ENCODE data around the gene RDH16.
"Not testable (repeated sequence)": the region's sequence is repeated elsewhere in the genome, so short reads cannot be mapped to it uniquely, and the experiment has no call there.

The RDH16 gene

GRCh38 chr12:56954057-56954957 is 3.1 kb downstream of the RDH16 start:
- DNase-seq (ENCODE audit: low spot score), result no peak

- DNase-seq (ENCODE audit: low spot score), result no peak
Measured at GRCh38 chr12:56953314-56953713, 4.1 kb downstream of the RDH16 start.

DNA sequence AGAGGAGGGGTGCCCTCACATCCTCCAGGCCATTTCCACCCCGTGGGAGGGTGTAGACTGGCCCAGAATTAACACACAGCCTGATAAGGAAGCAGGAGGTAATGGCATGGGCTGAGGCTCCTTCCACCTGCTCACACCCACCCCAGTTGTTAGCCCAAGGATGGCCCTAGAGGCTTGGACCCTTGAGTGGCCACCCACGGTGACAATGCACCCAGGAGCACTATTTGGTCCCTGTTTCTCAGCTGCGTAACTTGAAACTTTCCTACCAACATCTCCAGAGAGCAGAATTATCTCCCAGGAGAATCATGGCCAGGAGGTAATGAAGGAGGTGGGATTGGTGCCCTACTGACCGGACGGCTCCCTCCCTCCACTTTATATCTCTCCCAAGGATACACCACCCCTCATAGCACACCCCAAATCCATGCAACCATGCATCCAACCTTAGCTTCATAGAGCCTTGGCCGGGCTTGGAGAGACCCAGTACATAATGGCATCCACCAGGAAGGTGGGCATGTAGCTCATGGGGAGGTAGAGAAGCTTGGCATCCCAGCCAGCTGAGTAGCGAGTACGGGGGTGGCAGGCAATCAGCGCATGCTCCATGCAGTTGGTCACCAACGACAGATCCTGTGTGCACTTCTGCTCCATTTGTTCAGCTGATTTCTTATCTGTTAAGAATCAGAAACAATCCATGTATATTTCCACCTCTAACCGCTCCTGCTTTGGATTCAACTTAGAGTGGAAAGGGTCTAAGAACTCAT is 5.6 kb downstream of the RDH16 start:
- DNase-seq (ENCODE audit: low spot score), result no peak

GRCh38 chr12:56948881-56949280 is 8.5 kb downstream of the RDH16 start:
- DNase-seq (ENCODE audit: low spot score), result no peak

GRCh38 chr12:56948457-56948777 is 9.0 kb downstream of the RDH16 start:
- no peak for DNase-seq (ENCODE audit: low spot score)

DNA sequence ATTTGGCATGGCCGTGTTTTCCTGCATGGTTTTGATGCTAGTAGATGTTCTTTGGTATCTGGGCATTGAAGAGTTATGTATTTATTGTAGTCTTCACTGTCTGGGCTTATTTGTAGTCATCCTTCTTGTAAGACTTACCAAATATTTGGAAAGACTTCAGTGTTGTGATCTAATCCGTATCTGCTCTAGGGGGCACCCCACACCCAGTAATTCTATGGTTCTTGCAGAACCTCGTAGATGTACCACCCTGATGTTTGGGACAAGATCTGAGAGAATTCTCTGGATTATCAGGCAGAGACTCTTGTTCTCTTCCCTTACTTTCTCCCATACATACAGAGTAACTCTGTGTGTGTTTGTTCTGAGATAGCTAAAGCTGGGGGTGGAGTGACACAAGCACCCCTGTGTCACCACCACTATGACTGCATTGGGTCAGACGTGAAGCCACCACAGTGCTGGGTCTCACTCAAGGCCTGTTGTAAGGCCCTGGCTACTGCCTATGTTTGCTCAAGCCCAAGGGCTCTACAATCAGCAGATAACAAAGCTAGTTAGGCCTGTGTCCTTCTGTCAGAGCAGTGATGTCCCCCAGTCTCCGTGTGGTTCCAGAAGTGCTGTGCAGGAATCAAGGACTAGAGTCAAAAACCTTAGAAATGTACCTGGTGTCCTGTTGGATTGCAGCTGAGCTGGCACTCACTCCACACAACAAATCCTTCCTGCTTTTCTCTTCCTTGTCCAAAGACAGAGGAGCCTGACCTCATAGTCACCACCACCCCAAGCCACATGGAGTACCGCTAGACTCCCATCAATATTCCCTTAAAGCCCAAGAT is 9.6 kb downstream of the RDH16 start:
- DNase-seq (ENCODE audit: low spot score), result no peak

GRCh38 chr12:56943878-56944277 is 13.5 kb downstream of the RDH16 start:
- no peak for DNase-seq (ENCODE audit: low spot score)

DNA sequence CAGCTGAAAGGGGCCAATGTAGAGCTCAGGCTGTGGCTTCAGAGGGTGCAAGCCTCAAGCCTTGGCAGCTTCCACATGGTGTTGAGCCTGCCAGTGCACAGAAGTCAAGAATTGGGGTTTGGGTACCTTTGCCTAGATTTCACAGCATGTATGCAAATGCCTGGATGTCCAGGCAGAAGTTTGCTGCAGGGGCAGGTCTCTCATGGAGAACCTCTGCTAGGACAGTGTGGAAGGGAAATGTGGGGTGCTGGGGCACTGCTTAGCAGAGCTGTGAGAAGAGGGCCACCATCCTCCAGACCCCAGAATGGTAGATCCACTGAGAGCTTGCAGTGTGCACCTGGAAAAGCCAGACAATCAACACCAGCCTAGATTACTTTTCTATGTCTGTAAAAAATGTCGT is 14.0 kb downstream of the RDH16 start:
- DNase-seq (ENCODE audit: low spot score), result not testable (repeated sequence)

GRCh38 chr12:56941299-56942017 is 15.9 kb downstream of the RDH16 start:
- DNase-seq (ENCODE audit: low spot score), result no peak

DNA sequence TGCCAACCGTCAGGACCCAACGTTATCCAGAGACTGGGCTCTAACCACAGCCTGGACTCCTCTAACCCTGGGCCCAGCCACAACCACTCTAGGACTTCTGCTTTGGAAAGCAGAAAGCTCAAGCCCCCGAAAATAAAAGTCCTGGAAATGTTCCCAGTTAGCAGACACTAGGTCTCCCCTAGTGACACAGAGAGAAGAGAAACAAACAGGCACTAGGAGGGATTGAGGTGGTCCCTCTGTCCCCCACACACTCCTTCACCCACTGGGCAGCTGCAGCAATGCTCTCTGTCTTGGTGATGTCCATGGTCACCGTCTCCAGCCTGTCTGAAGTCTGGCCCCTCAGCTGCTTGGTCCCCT is 16.5 kb downstream of the RDH16 start:
- not testable (repeated sequence) for DNase-seq (ENCODE audit: low spot score)

DNA sequence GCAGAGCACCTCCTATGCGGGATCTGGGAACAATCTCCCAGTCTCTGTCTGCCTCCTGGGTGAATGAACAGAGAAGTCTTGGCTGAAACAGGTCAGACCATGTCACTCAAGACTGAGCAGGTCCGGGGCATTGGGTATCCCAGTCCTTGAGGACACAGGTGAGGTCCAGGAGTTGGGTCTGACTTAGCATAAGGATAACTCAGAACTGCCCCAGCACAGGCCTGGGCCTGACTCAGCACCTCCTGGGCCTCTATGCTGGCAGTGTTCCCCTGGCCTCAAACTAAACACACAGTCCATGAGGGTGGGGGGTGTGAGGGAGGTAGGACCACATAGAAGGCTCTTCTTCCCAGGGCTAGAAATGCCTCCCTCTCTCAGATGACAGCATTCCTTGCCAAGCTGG is 21.7 kb downstream of the RDH16 start:
- no peak for DNase-seq (ENCODE audit: low spot score)

GRCh38 chr12:56935157-56935556 is 22.3 kb downstream of the RDH16 start:
- no peak for DNase-seq (ENCODE audit: low spot score)

DNA sequence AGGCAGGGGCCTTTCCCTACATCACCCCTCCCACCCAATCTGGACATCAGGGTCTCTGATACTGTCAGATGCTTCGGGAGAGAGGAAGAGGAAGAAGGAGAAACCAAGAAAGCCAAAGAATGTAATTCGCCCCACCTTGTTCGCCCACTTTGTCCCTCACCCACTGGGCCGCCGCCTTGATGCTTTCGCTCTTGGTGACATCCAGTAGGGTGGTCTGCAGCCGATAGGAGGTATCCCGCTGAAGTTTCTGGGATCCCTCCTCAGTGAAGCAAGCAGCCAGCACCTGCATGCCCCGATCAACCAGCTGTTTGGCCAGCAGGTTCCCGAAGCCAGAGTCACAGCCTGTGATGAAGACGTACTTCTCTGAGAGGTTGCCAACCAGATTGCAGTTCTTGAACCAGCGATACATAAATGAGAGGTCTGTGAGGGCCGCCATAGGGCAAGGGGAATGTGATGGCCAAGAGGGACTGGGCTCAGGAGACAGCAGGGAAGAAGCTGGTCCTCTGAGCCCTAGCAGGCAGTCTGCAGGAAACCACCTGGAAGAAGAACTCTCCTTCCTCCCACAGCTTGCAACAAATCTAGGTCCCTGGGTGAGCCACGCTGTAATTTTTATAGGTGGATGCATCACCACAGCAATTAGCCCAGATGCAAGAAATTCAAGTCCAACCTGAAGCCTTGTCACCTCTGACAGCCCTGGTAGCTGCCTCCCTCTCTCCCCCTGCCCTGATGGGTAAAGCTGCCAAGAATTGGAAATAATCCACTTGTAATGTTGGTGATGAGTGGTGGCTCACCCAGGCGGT is 23.4 kb downstream of the RDH16 start, which contains the start of gene SDR9C7:
TSS of gene SDR9C7 (minus strand) at position 583 of the 800 bp plus-strand sequence. CDS start at position 436, 147 bp downstream.
- DNase-seq (ENCODE audit: low spot score), result no peak

DNA sequence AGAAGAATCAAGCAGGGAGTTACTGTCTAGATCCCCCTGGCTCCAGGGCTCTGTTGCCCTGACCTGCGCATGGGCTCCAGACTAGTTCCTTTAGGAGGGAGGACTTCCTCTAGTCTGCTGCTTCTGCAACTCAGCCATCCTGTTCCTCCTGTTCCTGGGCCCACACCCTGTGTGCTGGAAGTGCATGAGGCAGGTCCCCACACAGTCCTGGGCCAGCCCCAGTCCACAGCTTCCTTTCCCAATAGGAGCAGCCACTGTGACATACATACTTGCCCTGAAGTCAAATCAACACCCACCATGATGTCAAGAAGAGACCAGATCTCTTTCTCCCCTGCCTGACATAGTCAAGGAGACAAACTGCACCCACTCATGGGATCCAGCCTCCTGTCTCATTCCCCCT is 24.5 kb downstream of the RDH16 start:
- DNase-seq (ENCODE audit: low spot score), result no peak

- DNase-seq (ENCODE audit: low spot score), result no peak
Measured at GRCh38 chr12:56932146-56932545, 25.3 kb downstream of the RDH16 start.

GRCh38 chr12:56931474-56931978 is 25.9 kb downstream of the RDH16 start:
- peak; percentile 2 for DNase-seq (ENCODE audit: low spot score)

GRCh38 chr12:56930241-56930640 is 27.2 kb downstream of the RDH16 start:
- no peak for DNase-seq (ENCODE audit: low spot score)

GRCh38 chr12:56929780-56930179 is 27.6 kb downstream of the RDH16 start:
- DNase-seq (ENCODE audit: low spot score), result no peak

DNA sequence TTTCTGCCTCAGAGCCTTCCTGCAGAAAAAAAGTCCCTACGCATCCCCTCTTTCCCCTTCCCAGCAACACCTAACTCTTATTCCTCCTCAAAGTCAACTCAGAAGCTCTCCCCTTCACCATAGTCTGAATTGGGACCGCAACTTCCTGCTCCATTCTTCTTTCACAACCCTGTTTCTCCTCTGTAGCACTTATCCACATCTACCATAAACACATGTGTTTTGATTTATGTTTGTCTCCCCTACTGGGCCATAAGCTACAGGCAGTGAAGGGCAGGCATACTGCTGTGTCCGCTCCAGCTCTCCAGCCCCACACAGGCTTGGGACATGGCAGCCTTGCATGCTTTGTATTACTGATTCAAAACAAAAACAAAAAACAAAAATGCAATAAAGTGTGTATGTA is 29.1 kb downstream of the RDH16 start:
- no peak for DNase-seq (ENCODE audit: low spot score)

DNA sequence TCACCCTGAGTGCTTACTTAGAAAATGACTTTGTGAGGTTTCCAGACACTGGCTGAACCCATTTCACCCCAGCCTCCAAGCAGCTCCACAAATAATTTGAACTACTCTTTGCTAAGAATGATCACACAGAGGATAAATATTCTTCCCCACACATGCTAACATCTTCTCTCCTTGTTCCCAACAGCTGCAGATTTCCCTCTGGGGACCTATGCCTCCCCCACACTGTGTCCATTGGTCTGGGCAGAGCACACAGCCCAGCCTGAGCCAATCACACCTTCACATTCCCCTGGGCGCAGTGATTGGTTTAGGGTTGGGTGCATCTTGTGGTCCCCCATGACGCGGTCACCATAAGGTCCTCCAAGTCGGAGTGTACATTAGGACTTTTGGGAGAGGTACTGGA is 30.1 kb downstream of the RDH16 start:
- DNase-seq (ENCODE audit: low spot score), result no peak

DNA sequence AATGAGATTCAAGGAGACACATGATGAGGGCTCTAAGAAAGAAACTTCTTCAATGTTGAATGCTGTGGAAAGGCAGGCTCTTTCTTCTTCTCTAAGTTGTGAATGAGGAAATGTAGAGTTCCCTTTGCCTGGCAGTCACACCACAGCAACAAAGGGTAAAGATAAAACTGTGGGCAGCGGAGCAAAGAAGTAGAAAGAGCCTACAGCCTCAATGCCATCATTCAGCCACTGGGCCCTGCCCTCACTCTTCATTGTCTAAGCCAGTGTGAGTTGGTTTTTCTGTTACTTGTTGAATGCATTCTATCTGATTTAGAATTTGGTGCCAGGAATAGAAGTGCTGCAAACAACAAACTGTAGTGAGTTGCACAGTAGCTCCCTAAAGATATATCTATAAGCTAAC is 35.4 kb downstream of the RDH16 start:
- no peak for DNase-seq (ENCODE audit: low spot score)
